HEK293 (cell line): ENCODE results near the gene TES.

Source experiments
- CTCF ChIA-PET: fragments of 350-600 bp; formaldehyde crosslinking; extraction: SDS; loops from one replicate; lab custom pipeline; 2021; ENCODE audit warnings: antibody characterized with exemption; lab: Yijun Ruan, JAX
- POLR2A ChIA-PET: fragments of 300-600 bp; formaldehyde crosslinking; extraction: SDS; loops from one replicate; lab custom pipeline; 2020; ENCODE audit warnings: antibody characterized with exemption, inconsistent platforms; lab: Yijun Ruan, JAX
- H3K27ac ChIP-seq: fragments of 200-500 bp; sonication (Bioruptor generic); 2 replicates; pipeline ENCODE4 v1.5.1; 2014; ENCODE audit warnings: low read depth, low read length, control low read depth, inconsistent platforms; ENCODE audit errors: extremely low read depth
- H3K36me3 ChIP-seq, 2 experiments: fragments of 200-500 bp in 1 of 2; sonication (Bioruptor generic) in 1 of 2; 1 replicate in 1 of 2; 2 replicates in 1 of 2; pipeline ENCODE4 v1.5.1; 2014 to 2017; ENCODE audit warnings: inconsistent platforms in 2 of 2, low read length in 2 of 2; ENCODE audit not compliant: control insufficient read depth in 2 of 2, insufficient read depth in 1 of 2
- H3K4me1 ChIP-seq: fragments of 200-500 bp; sonication (Bioruptor generic); 2 replicates; pipeline ENCODE4 v1.5.1; 2014; ENCODE audit warnings: mild to moderate bottlenecking, low read length, inconsistent platforms; ENCODE audit not compliant: control insufficient read depth, insufficient read depth
- H3K4me3 ChIP-seq: 2 replicates; pipeline ENCODE4 v1.5.1; 2011; ENCODE audit warnings: low read depth, mild to moderate bottlenecking, control low read depth, low read length, moderate library complexity
- H3K9me3 ChIP-seq: fragments of 200-500 bp; sonication (Bioruptor generic); 2 replicates; pipeline ENCODE4 v1.5.1; 2014; ENCODE audit warnings: low read depth, low read length, inconsistent platforms; ENCODE audit not compliant: control insufficient read depth, insufficient read depth
- GLI2 ChIP-seq: fragments of 450-650 bp; formaldehyde crosslinking; IDR thresholded peaks from 2 replicates; pipeline ENCODE4; 2017; ENCODE audit warnings: missing biosample characterization, missing genetic modification characterization, low read depth, borderline replicate concordance
- KLF9 ChIP-seq: fragments of 450-650 bp; formaldehyde crosslinking; IDR thresholded peaks from 2 replicates; pipeline ENCODE4 v1.5.1; 2016; ENCODE audit warnings: missing biosample characterization, missing genetic modification characterization, low read depth
- OVOL3 ChIP-seq: fragments of 450-650 bp; formaldehyde crosslinking; IDR thresholded peaks from 2 replicates; pipeline ENCODE4 v1.5.1; 2016; ENCODE audit warnings: missing biosample characterization, missing genetic modification characterization
- SP3 ChIP-seq: fragments of 450-650 bp; formaldehyde crosslinking; IDR thresholded peaks from 2 replicates; pipeline ENCODE4 v1.5.1; 2016; ENCODE audit warnings: missing biosample characterization, missing genetic modification characterization
- YY2 ChIP-seq: fragments of 450-650 bp; formaldehyde crosslinking; IDR thresholded peaks from 2 replicates; pipeline ENCODE4 v1.5.1; 2016; ENCODE audit warnings: missing biosample characterization, missing genetic modification characterization
- ZBTB21 ChIP-seq: fragments of 450-650 bp; formaldehyde crosslinking; IDR thresholded peaks from 2 replicates; pipeline ENCODE4 v1.5.1; 2017; ENCODE audit warnings: missing biosample characterization, missing genetic modification characterization
- ZBTB48 ChIP-seq: fragments of 450-650 bp; formaldehyde crosslinking; IDR thresholded peaks from 2 replicates; pipeline ENCODE4 v1.5.1; 2016; ENCODE audit warnings: missing biosample characterization, missing genetic modification characterization
- ZBTB7A ChIP-seq: fragments of 450-650 bp; formaldehyde crosslinking; IDR thresholded peaks from 2 replicates; pipeline ENCODE4 v1.5.1; 2016; ENCODE audit warnings: low read depth, missing biosample characterization, missing genetic modification characterization
- ZNF2 ChIP-seq: fragments of 450-650 bp; formaldehyde crosslinking; IDR thresholded peaks from 2 replicates; pipeline ENCODE4 v1.5.1; 2016; ENCODE audit warnings: missing biosample characterization, missing genetic modification characterization
- ZNF211 ChIP-seq: fragments of 450-650 bp; formaldehyde crosslinking; IDR thresholded peaks from 2 replicates; pipeline ENCODE4 v1.5.1; 2016; ENCODE audit warnings: low read depth, missing biosample characterization, missing genetic modification characterization
- ZNF404 ChIP-seq: fragments of 450-650 bp; formaldehyde crosslinking; IDR thresholded peaks from 2 replicates; pipeline ENCODE4 v1.5.1; 2017; ENCODE audit warnings: missing biosample characterization, missing genetic modification characterization
- ZNF473 ChIP-seq: fragments of 450-650 bp; formaldehyde crosslinking; IDR thresholded peaks from 2 replicates; pipeline ENCODE4 v1.5.1; 2017; ENCODE audit warnings: missing biosample characterization, missing genetic modification characterization
- ZNF596 ChIP-seq: fragments of 450-650 bp; IDR thresholded peaks from 2 replicates; pipeline ENCODE4 v1.5.0; 2018; ENCODE audit warnings: missing biosample characterization, mild to moderate bottlenecking, missing genetic modification characterization, moderate library complexity
- ZNF623 ChIP-seq: fragments of 450-650 bp; formaldehyde crosslinking; IDR thresholded peaks from 2 replicates; pipeline ENCODE4 v1.5.1; 2016; ENCODE audit warnings: missing biosample characterization, missing genetic modification characterization
- ZNF660 ChIP-seq: fragments of 450-650 bp; IDR thresholded peaks from 2 replicates; pipeline ENCODE4 v1.5.1; 2018; ENCODE audit warnings: missing biosample characterization, mild to moderate bottlenecking, missing genetic modification characterization
- ZNF664 ChIP-seq: fragments of 450-650 bp; formaldehyde crosslinking; IDR thresholded peaks from 2 replicates; pipeline ENCODE4 v1.5.1; 2016; ENCODE audit warnings: missing biosample characterization, missing genetic modification characterization
- ZNF776 ChIP-seq: fragments of 450-650 bp; formaldehyde crosslinking; IDR thresholded peaks from 2 replicates; pipeline ENCODE4 v1.5.0; 2017; ENCODE audit warnings: missing biosample characterization, missing genetic modification characterization, borderline replicate concordance
- TF ChIP-seq, protein P1 (sequence below): fragments of 450-650 bp; formaldehyde crosslinking; IDR thresholded peaks from 2 replicates; pipeline ENCODE4 v1.5.1; 2016; ENCODE audit warnings: missing biosample characterization, missing genetic modification characterization
- TF ChIP-seq, protein P2 (sequence below): fragments of 450-650 bp; formaldehyde crosslinking; IDR thresholded peaks from 2 replicates; pipeline ENCODE4 v1.5.1; 2016; ENCODE audit warnings: missing biosample characterization, missing genetic modification characterization, low read depth
- TF ChIP-seq, protein P3 (sequence below): fragments of 450-650 bp; formaldehyde crosslinking; IDR thresholded peaks from 2 replicates; pipeline ENCODE4 v1.5.1; 2017; ENCODE audit warnings: missing biosample characterization, missing genetic modification characterization

Gene TES

DNA sequence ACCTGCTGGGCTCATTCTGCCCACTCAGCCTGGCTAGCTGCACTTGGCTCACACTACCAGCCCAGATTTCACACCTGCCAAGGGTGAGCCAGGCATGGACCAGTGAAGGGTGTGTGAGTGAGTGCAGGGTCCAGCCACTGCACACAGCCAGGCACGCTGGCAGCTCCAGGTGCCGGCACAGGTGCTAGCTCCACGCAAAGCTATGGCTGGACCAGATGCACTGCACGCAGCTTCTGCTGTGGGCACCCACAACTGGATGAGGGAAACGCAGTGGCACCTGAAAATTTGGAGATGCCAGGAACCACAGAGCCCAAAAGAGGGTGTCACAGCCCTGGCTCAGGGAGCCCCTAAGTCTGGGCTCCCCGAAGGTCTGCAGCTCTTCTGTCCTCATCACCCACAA, 24.9 kb upstream of the TES start:
- no peaks in the 10 kb centered on the region for H3K9me3 ChIP-seq
- POLR2A ChIA-PET: no interaction called here
- H3K4me3 ChIP-seq: no peak overlapping the region
- no peak for TF ChIP-seq OVOL3 (tag by site-specific recombination)
- TF ChIP-seq ZNF2 (tag by site-specific recombination): no peak
- TF ChIP-seq, all 188 proteins: peak for 0
- no peaks in the 10 kb centered on the region for H3K4me1 ChIP-seq
- CTCF ChIA-PET: interaction anchor here (0.6 to 1.3 kb wide), 2 partner anchors 47 to 50 kb away, joined by 3 read pairs; no protein-coding TSS in a partner anchor
- H3K27ac ChIP-seq: no peak overlapping the region
- H3K36me3 ChIP-seq: no peaks in the 10 kb centered on the region

DNA sequence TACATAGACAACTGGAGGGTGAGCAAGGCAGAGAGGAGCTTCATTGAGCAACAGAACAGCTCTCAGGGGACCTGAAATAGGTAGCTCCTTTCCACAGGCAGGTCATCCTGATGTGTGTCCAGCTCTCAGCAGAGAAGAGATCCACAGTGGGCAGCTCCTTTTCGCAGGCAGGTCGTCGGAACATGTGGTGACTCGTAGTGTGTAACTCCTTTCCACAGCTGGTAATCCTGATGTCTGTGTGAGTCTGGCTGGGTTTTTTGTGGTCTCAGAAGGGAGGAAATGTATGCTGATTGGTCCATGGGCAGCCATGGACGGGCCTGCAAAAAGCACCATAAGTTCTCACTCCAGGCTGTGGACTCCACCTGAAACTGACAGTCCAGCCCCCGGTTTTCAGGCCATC, 24.4 kb upstream of the TES start:
- Histone ChIP-seq H3K27ac (no peak overlapping the region), H3K4me3 (no peak overlapping the region), H3K9me3 (no peaks in the 10 kb centered on the region), H3K4me1 (no peaks in the 10 kb centered on the region), H3K36me3 (no peaks in the 10 kb centered on the region)
- ChIA-PET CTCF (interaction anchor here (0.6 to 1.3 kb wide), 4 partner anchors 39 to 73 kb away, joined by 3 to 4 read pairs (median 3); no protein-coding TSS in a partner anchor), POLR2A (no interaction called here)
- TF ChIP-seq YY2: no peak

DNA sequence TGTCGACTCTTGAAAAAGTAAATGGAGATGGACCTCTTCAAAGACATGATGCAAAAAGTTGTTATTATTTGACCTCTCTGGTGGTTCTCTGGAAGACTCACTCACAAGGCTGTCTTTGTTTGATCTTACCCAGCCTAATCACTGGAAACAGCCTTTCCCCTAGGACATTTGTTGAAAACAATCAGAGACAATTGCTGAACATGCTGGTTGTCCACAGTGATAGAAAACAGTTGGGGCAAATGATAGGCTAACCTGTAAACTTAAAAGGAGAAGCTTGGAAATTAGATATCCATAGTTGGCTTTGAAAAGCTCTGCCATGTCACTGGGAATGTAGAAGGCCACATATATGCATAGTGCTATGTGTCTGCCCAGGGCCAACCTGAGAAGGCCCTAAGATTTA, 22.9 kb upstream of the TES start:
- H3K4me1 ChIP-seq: no peaks in the 10 kb centered on the region
- no peak overlapping the region for H3K4me3 ChIP-seq
- TF ChIP-seq ZBTB48 (no peak), ZBTB21 (tag by site-specific recombination) (no peak), SP3 (tag by site-specific recombination) (no peak), ZNF660 (tag by site-specific recombination) (no peak), KLF9 (tag by site-specific recombination) (no peak), ZNF473 (tag by site-specific recombination) (no peak), ZNF596 (tag by site-specific recombination) (no peak), ZNF623 (tag by site-specific recombination) (no peak), ZBTB7A (tag by site-specific recombination) (no peak), ZNF664 (tag by site-specific recombination) (no peak)
- TF ChIP-seq, protein P1, sequence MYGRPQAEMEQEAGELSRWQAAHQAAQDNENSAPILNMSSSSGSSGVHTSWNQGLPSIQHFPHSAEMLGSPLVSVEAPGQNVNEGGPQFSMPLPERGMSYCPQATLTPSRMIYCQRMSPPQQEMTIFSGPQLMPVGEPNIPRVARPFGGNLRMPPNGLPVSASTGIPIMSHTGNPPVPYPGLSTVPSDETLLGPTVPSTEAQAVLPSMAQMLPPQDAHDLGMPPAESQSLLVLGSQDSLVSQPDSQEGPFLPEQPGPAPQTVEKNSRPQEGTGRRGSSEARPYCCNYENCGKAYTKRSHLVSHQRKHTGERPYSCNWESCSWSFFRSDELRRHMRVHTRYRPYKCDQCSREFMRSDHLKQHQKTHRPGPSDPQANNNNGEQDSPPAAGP: no peak
- TF ChIP-seq, protein P2, sequence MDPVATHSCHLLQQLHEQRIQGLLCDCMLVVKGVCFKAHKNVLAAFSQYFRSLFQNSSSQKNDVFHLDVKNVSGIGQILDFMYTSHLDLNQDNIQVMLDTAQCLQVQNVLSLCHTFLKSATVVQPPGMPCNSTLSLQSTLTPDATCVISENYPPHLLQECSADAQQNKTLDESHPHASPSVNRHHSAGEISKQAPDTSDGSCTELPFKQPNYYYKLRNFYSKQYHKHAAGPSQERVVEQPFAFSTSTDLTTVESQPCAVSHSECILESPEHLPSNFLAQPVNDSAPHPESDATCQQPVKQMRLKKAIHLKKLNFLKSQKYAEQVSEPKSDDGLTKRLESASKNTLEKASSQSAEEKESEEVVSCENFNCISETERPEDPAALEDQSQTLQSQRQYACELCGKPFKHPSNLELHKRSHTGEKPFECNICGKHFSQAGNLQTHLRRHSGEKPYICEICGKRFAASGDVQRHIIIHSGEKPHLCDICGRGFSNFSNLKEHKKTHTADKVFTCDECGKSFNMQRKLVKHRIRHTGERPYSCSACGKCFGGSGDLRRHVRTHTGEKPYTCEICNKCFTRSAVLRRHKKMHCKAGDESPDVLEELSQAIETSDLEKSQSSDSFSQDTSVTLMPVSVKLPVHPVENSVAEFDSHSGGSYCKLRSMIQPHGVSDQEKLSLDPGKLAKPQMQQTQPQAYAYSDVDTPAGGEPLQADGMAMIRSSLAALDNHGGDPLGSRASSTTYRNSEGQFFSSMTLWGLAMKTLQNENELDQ: no peak
- H3K36me3 ChIP-seq: no peaks in the 10 kb centered on the region
- H3K9me3 ChIP-seq: no peaks in the 10 kb centered on the region
- POLR2A ChIA-PET: no interaction called here
- CTCF ChIA-PET: interaction anchor here (0.8 to 1.0 kb wide), 2 partner anchors 73 to 339 kb away, joined by 3 to 4 read pairs; no protein-coding TSS in a partner anchor
- H3K27ac ChIP-seq: no peak overlapping the region

DNA sequence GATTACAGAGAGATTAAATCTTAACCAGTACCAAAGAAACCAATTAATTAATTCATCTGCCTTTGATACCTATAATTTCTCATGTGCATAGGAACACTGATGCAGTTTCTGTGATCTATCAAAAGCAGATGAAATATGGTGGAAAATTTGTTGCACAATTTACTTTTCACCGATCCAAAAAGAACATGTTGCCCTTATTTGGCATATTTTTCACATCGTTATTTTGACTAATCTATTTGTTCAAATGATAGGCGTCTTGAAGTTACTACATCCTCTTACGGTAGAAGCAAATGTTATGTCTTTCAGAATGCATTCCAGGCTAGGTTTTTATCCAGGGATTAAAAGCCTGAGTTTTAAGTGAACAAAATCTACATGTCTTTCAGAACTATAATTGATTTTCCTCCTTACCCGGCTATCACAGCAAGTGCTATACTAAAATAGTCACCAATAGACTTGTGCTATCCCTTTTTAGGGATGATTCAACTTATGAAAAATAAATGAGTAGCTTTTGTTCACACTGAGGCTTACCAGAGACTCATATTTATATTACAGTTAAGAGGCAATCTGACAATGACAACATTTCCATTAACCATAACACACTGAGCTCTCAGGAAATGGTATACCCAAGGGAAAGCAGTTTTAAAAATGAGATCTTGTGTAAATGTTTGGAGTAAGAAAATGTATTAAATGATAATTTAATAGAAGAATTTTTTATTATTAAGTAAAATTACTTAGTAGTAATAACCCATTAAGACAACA, 16.8 kb upstream of the TES start:
- TF ChIP-seq, protein P3, sequence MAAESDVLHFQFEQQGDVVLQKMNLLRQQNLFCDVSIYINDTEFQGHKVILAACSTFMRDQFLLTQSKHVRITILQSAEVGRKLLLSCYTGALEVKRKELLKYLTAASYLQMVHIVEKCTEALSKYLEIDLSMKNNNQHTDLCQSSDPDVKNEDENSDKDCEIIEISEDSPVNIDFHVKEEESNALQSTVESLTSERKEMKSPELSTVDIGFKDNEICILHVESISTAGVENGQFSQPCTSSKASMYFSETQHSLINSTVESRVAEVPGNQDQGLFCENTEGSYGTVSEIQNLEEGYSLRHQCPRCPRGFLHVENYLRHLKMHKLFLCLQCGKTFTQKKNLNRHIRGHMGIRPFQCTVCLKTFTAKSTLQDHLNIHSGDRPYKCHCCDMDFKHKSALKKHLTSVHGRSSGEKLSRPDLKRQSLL (tag by site-specific recombination): no peak
- TF ChIP-seq ZNF776 (no peak), ZNF404 (tag by site-specific recombination) (no peak), GLI2 (tag by site-specific recombination) (no peak), ZNF211 (tag by site-specific recombination) (no peak)
- Histone ChIP-seq H3K9me3 (no peaks in the 10 kb centered on the region), H3K36me3 (no peaks in the 10 kb centered on the region), H3K4me1 (no peaks in the 10 kb centered on the region), H3K4me3 (no peak overlapping the region), H3K27ac (no peak overlapping the region)
- POLR2A ChIA-PET: no interaction called here
- CTCF ChIA-PET: interaction anchor here (0.6 kb wide), 1 partner anchor 202 kb away, joined by 4 read pairs; no protein-coding TSS in a partner anchor
